Heart left ventricle (tissue), 13 donors: Measurements from ENCODE around the gene DPEP2NB.

Experiments used
- POLR2A ChIP-seq, 2 donors: fragments of 450-650 bp; IDR thresholded peaks; one replicate each; pipeline ENCODE4 v1.6.1; 2017; ENCODE audit warnings: antibody characterized with exemption in 2 of 2, mild to moderate bottlenecking in 2 of 2, moderate library complexity in 2 of 2
- TF ChIP-seq, protein P1 (sequence below), 12 donors: fragments of 200-600 bp; sonication (generic) in 4 of 12; IDR thresholded peaks; one replicate each; pipeline versions ENCODE4 v1.5.0 to v1.8.0; 2018 to 2022; ENCODE audit warnings: antibody characterized with exemption in 12 of 12, mild to moderate bottlenecking in 5 of 12
- donor health status: ischemic (EF 13 %, LVEDD 7.1; RV severe dilation, severe dysfunction).
- donor health status: DM: no; HTN: yes; CAD: no.
- donor health status: DM: no; HTN: no; CAD: no.
- donor health status: ischemic (EF 25% LVEDD 6.9; RV normal size, moderate dysfunction).
- donor health status: ischemic (EF 25% LVEDD 5.7; RV mildly dilated, moderate dysfunction).
- donor health status: ischemic (EF 35%, LVEDD 5.7; RV mildly dilated, moderate dysfunction).
- donor health status: nonischemic (EF 11% LVEDD 7.7; RV severe dilation, severe dysfunction).
- donor health status: DM: yes; HTN: yes; CAD: no.
- donor health status: PGD.
- donor health status: ischemic (EF 29% LVEDD 5.4; RV normal size, mild dysfunction).
- donor health status: nonischemic (EF 23%, LVEDD 6.1; RV moderate dilation, normal function).

- TF ChIP-seq, protein P1, sequence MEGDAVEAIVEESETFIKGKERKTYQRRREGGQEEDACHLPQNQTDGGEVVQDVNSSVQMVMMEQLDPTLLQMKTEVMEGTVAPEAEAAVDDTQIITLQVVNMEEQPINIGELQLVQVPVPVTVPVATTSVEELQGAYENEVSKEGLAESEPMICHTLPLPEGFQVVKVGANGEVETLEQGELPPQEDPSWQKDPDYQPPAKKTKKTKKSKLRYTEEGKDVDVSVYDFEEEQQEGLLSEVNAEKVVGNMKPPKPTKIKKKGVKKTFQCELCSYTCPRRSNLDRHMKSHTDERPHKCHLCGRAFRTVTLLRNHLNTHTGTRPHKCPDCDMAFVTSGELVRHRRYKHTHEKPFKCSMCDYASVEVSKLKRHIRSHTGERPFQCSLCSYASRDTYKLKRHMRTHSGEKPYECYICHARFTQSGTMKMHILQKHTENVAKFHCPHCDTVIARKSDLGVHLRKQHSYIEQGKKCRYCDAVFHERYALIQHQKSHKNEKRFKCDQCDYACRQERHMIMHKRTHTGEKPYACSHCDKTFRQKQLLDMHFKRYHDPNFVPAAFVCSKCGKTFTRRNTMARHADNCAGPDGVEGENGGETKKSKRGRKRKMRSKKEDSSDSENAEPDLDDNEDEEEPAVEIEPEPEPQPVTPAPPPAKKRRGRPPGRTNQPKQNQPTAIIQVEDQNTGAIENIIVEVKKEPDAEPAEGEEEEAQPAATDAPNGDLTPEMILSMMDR (IDR thresholded peaks at IDR 0.05) = no peak
- TF ChIP-seq POLR2A (IDR thresholded peaks at IDR 0.05) = no peak
These were observed 22.3 kb upstream of the DPEP2NB start for GRCh38 chr16:68037841-68038597.
